ENCODE results near the gene ARID1B. TPM values are rescaled to one million over a fixed set of nuclear protein-coding genes. Genes with fewer than 3 reads are reported as not detected.

The ARID1B gene
- total RNA-seq, 1 experiment from 2014 or later = 63.9 TPM

DNA sequence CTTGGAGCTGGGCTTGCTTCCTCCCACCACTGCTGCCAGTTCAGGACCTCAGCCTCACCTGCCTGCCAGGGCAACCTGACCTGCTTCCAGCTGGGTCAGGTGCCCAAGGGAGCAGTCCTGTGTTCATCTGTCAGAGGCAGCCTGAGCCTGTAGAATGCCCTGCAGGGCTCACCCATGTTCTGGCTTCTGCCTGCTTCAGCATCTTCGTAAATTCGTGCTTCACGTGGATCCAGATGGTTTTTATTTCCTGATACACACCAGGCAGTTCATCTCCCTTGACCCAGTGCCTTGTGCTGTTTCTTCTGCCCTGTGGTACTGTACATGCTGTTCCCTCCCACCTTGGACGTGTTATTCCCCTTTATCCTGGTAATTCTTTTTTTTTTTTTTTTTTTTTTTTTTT is 50.2 kb downstream of the ARID1B start:
- Mint-ChIP-seq H3K27me3 (ENCODE audit: insufficient read depth, unreplicated experiment) (no peaks in the 10 kb centered on the region), H3K9me3 (ENCODE audit: unreplicated experiment) (no peaks in the 10 kb centered on the region), H3K4me1 (ENCODE audit: insufficient read depth, unreplicated experiment) (peaks cover 27% of the 10 kb centered on the region), H3K4me3 (ENCODE audit: unreplicated experiment) (no peak overlapping the region), H3K27ac (ENCODE audit: low read depth, unreplicated experiment) (peak overlapping the region; percentile 81), H3K36me3 (ENCODE audit: insufficient read depth, unreplicated experiment) (no peaks in the 10 kb centered on the region)
- TF ChIP-seq, protein P1, sequence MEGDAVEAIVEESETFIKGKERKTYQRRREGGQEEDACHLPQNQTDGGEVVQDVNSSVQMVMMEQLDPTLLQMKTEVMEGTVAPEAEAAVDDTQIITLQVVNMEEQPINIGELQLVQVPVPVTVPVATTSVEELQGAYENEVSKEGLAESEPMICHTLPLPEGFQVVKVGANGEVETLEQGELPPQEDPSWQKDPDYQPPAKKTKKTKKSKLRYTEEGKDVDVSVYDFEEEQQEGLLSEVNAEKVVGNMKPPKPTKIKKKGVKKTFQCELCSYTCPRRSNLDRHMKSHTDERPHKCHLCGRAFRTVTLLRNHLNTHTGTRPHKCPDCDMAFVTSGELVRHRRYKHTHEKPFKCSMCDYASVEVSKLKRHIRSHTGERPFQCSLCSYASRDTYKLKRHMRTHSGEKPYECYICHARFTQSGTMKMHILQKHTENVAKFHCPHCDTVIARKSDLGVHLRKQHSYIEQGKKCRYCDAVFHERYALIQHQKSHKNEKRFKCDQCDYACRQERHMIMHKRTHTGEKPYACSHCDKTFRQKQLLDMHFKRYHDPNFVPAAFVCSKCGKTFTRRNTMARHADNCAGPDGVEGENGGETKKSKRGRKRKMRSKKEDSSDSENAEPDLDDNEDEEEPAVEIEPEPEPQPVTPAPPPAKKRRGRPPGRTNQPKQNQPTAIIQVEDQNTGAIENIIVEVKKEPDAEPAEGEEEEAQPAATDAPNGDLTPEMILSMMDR (IDR thresholded peaks at IDR 0.05; ENCODE audit: unreplicated experiment) = no peak
- CTCF ChIA-PET = interaction anchor here (1.0 kb wide), 1 partner anchor 106 kb away, joined by 6 read pairs; no protein-coding TSS in a partner anchor
- POLR2A ChIA-PET = interaction anchor here (0.6 to 2.0 kb wide), 5 partner anchors 35 to 1500 kb away, joined by 3 to 12 read pairs (median 6); no protein-coding TSS in a partner anchor
- intact Hi-C loops (cut with micrococcal nuclease) = no loop called here
- peak; percentile 9 for DNase-seq (ENCODE audit: unreplicated experiment)
- no TSS peak for BruUV-seq (replicated peaks)

DNA sequence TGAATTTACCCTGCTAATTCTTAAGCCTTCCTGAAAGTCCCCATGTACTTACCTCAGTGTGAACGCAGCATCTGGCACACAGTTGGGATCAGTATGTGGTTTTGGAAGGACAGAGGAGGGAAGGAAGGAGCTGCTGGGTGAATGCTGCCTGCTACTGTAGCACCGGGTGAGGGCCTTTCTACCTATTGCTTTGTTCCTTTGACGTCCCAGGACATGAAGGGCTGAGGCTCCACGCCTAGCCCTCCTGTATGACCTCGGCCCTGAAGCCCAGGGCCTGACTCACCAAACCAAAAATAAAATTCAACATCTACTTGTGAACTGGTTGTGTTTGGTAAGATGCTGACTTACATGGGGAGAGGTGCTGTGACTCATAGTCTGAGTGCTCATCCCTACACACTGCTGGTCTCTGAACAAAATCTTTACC is 51.1 kb downstream of the ARID1B start:
- peak overlapping the region; percentile 81 for H3K27ac Mint-ChIP-seq (ENCODE audit: low read depth, unreplicated experiment)
- peaks cover 33% of the 10 kb centered on the region for H3K4me1 Mint-ChIP-seq (ENCODE audit: insufficient read depth, unreplicated experiment)
- peak overlapping the region; percentile 24 for H3K4me3 Mint-ChIP-seq (ENCODE audit: unreplicated experiment)
- intact Hi-C loops (cut with micrococcal nuclease) = loop anchor here (1.0 kb wide), 1 partner anchor 142 kb away; no protein-coding TSS in a partner anchor
- no peaks in the 10 kb centered on the region for H3K36me3 Mint-ChIP-seq (ENCODE audit: insufficient read depth, unreplicated experiment)
- no TSS peak for BruUV-seq (replicated peaks)
- TF ChIP-seq, protein P1 (IDR thresholded peaks at IDR 0.05; ENCODE audit: unreplicated experiment) = no peak
- H3K27me3 Mint-ChIP-seq (ENCODE audit: insufficient read depth, unreplicated experiment) = no peaks in the 10 kb centered on the region
- CTCF ChIA-PET = interaction anchor here (0.7 to 1.6 kb wide), 3 partner anchors 40 to 113 kb away, joined by 3 to 6 read pairs (median 4); no protein-coding TSS in a partner anchor
- H3K9me3 Mint-ChIP-seq (ENCODE audit: unreplicated experiment) = no peaks in the 10 kb centered on the region
- peak; percentile 93 for DNase-seq (ENCODE audit: unreplicated experiment)
- POLR2A ChIA-PET = interaction anchor here (0.6 to 2.0 kb wide), 7 partner anchors 22 to 142 kb away, joined by 3 to 12 read pairs (median 5); no protein-coding TSS in a partner anchor

DNA sequence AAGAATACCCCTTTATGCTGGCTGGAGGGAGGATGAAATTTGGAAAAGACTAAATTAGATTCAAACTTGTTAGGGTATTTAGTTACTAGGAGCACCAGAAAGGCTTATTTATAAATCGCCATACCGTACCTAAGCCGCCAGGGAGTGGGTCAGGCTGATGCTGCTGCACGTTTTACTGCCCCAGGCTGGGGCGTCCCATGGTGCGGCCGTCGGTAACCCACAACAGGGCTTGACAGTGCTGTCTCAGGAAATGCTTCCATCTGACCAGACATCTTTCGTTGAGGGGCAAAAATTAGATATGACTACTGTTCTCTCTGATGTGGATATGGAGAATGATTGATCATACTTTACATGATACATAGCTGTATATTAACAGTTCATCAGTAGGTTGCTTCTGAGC is 52.9 kb downstream of the ARID1B start:
- ChIA-PET CTCF (no interaction called here), POLR2A (interaction anchor here (1.8 kb wide), 1 partner anchor 13 kb away, joined by 4 read pairs; no protein-coding TSS in a partner anchor)
- H3K4me3 Mint-ChIP-seq (ENCODE audit: unreplicated experiment) = no peak overlapping the region
- TF ChIP-seq, protein P1 (IDR thresholded peaks at IDR 0.05; ENCODE audit: unreplicated experiment) = no peak
- no peak for DNase-seq (ENCODE audit: unreplicated experiment)
- no TSS peak for BruUV-seq (replicated peaks)
- intact Hi-C loops (cut with micrococcal nuclease) = no loop called here
- H3K9me3 Mint-ChIP-seq (ENCODE audit: unreplicated experiment) = no peaks in the 10 kb centered on the region
- no peaks in the 10 kb centered on the region for H3K27me3 Mint-ChIP-seq (ENCODE audit: insufficient read depth, unreplicated experiment)
- H3K4me1 Mint-ChIP-seq (ENCODE audit: insufficient read depth, unreplicated experiment) = peaks cover 39% of the 10 kb centered on the region
- H3K36me3 Mint-ChIP-seq (ENCODE audit: insufficient read depth, unreplicated experiment) = no peaks in the 10 kb centered on the region
- no peak overlapping the region for H3K27ac Mint-ChIP-seq (ENCODE audit: low read depth, unreplicated experiment)

DNA sequence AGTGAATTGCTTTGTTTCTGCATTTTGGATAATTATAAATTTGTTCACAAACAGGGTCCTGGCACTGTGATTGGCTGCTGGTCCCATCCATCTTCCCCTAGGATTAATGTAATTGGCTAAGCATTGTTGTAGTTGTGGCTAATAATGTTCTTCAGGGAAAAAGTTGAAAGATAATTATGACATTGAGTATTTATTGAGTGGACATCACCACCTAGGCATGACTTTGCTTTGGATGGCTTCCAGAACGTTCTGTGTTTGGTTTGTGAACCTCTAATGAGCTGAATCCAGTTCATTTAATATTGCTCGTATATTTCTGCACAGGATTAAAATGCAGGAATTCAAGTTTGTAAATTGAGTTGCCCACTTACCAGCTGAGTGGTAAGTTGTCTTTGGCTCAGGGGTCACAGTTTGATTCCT is 55.1 kb downstream of the ARID1B start:
- H3K36me3 Mint-ChIP-seq (ENCODE audit: insufficient read depth, unreplicated experiment) = peaks cover 6% of the 10 kb centered on the region
- peak; percentile 36 for DNase-seq (ENCODE audit: unreplicated experiment)
- H3K9me3 Mint-ChIP-seq (ENCODE audit: unreplicated experiment) = no peaks in the 10 kb centered on the region

More for the DNA sequence above, 55.1 kb downstream of the ARID1B start:
- H3K4me1 Mint-ChIP-seq (ENCODE audit: insufficient read depth, unreplicated experiment) = peaks cover 31% of the 10 kb centered on the region
- intact Hi-C loops (cut with micrococcal nuclease) = no loop called here
- POLR2A ChIA-PET = interaction anchor here (0.8 to 1.4 kb wide), 2 partner anchors 9 to 112 kb away, joined by 3 read pairs; no protein-coding TSS in a partner anchor
- no peaks in the 10 kb centered on the region for H3K27me3 Mint-ChIP-seq (ENCODE audit: insufficient read depth, unreplicated experiment)
- BruUV-seq (replicated peaks) = no TSS peak
- H3K4me3 Mint-ChIP-seq (ENCODE audit: unreplicated experiment) = no peak overlapping the region
- CTCF ChIA-PET = interaction anchor here (0.6 to 0.9 kb wide), 3 partner anchors 21 to 352 kb away, joined by 3 to 4 read pairs (median 4); no protein-coding TSS in a partner anchor
- H3K27ac Mint-ChIP-seq (ENCODE audit: low read depth, unreplicated experiment) = no peak overlapping the region
- TF ChIP-seq, protein P1 (IDR thresholded peaks at IDR 0.05; ENCODE audit: unreplicated experiment) = no peak

Data from MCF 10A (cell line).